ENCODE data around the gene SHISA3.

SHISA3 gene

DNA sequence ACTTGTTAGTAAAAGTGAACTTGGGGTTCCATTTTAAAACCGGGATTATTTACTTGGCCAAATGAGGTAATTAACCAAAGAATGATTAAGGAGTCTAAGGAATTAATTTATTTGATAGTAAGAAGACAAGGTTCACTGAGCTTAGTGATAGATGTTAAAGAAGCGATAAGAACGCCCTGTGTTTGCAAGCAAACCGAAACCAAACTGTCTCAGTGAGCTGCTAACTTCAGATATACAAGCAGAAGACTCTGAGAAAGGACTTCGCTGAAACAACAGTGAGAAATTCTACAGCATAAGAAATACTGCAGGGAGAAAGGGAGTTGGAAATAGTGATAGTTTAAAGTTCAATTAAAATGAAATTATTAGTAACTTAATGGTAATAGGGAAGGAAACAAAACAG is 37.6 kb upstream of the SHISA3 start:
- TF ChIP-seq, protein P1, sequence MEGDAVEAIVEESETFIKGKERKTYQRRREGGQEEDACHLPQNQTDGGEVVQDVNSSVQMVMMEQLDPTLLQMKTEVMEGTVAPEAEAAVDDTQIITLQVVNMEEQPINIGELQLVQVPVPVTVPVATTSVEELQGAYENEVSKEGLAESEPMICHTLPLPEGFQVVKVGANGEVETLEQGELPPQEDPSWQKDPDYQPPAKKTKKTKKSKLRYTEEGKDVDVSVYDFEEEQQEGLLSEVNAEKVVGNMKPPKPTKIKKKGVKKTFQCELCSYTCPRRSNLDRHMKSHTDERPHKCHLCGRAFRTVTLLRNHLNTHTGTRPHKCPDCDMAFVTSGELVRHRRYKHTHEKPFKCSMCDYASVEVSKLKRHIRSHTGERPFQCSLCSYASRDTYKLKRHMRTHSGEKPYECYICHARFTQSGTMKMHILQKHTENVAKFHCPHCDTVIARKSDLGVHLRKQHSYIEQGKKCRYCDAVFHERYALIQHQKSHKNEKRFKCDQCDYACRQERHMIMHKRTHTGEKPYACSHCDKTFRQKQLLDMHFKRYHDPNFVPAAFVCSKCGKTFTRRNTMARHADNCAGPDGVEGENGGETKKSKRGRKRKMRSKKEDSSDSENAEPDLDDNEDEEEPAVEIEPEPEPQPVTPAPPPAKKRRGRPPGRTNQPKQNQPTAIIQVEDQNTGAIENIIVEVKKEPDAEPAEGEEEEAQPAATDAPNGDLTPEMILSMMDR (IDR thresholded peaks at IDR 0.05; ENCODE audit: low read depth, low read length, missing control alignments) = no peak
- H3K4me3 ChIP-seq (replicated peaks; ENCODE audit: low read depth, low read length) = no peak overlapping the region
- DNase-seq (ENCODE audit: extremely low read depth, low read depth) = no peak

DNA sequence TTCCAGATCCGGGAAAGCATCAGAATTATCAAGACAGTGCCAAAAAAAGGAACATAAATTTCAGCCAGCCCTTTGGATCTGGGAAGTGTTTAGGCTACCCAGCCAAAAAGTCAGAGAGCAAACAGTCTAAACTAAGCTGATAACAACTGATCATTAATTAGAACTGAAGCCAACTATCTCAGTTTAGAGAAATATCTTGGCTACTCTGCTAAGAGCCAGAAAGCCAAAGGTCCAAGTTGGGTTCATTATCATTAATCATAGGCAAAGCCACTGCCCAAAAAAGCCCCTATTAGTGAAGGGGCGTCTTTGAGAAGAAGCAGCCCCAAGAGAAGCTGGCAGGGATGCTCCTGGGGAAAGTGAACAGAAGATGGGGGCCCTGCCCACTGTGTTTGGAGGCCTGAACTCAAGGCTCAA is 37.0 kb upstream of the SHISA3 start:
- TF ChIP-seq, protein P1 (IDR thresholded peaks at IDR 0.05; ENCODE audit: low read depth, low read length, missing control alignments) = no peak
- no peak overlapping the region for H3K4me3 ChIP-seq (replicated peaks; ENCODE audit: low read depth, low read length)
- DNase-seq (ENCODE audit: extremely low read depth, low read depth) = no peak

DNA sequence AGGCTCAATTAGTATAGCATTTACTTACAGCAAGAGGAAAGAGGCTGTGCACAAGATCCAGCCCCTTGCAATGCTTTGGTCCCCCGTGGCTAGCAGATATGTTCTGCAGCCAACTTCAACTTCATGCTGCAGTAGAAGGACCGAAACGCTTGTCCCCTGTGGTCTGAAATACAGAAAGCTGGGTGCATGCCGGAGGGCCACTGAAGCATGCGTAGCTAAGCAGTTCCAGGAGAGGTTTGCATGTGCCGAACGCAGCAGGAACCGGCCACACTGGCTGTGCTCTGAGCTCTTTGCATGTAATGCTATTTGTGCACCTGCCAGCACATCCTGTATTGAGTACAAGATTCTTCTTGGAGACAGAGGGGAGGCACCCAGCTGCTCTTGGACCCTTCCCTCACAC is 35.8 kb upstream of the SHISA3 start:
- no peak for DNase-seq (ENCODE audit: extremely low read depth, low read depth)
- TF ChIP-seq, protein P1 (IDR thresholded peaks at IDR 0.05; ENCODE audit: low read depth, low read length, missing control alignments) = no peak
- H3K4me3 ChIP-seq (replicated peaks; ENCODE audit: low read depth, low read length) = no peak overlapping the region

DNA sequence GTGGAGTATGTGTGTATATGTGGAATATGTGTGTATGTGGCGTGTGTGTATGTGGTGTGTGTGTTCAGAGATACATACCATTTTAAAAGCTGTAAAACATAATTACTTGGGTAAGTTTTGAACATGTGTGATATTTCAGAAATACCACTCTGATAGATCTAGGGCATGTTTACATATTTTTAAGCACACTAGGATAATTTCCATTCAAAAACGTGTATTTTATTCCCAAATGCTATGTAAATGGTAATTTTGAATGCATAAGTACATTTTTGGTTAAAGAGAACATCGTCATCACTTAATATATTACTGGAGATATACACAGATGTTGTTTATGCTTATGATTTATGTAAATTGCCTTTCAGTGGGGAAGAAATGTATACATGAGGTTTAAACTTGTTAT is 34.7 kb upstream of the SHISA3 start:
- TF ChIP-seq, protein P1 (IDR thresholded peaks at IDR 0.05; ENCODE audit: low read depth, low read length, missing control alignments) = no peak
- no peak overlapping the region for H3K4me3 ChIP-seq (replicated peaks; ENCODE audit: low read depth, low read length)
- DNase-seq (ENCODE audit: extremely low read depth, low read depth) = no peak

DNA sequence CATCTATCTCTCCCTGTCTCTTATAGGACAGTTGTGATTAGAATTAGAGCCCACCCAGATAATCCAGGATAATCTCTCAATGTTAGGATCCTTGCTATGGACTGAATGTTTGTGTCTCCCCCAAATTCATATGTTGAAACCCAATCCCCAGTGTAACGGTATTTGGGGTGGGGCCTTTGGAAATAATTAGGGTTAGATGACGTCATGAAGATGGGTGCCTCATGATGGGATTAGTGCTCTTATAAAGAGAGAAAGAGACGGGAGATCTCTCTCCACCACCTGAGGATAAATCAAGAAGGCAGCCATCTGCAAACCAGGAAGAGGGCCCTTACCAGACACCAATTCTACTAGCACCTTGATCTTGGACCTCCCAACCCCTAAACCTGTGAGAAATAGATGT is 33.7 kb upstream of the SHISA3 start:
- TF ChIP-seq, protein P1 (IDR thresholded peaks at IDR 0.05; ENCODE audit: low read depth, low read length, missing control alignments) = no peak
- no peak overlapping the region for H3K4me3 ChIP-seq (replicated peaks; ENCODE audit: low read depth, low read length)
- no peak for DNase-seq (ENCODE audit: extremely low read depth, low read depth)

DNA sequence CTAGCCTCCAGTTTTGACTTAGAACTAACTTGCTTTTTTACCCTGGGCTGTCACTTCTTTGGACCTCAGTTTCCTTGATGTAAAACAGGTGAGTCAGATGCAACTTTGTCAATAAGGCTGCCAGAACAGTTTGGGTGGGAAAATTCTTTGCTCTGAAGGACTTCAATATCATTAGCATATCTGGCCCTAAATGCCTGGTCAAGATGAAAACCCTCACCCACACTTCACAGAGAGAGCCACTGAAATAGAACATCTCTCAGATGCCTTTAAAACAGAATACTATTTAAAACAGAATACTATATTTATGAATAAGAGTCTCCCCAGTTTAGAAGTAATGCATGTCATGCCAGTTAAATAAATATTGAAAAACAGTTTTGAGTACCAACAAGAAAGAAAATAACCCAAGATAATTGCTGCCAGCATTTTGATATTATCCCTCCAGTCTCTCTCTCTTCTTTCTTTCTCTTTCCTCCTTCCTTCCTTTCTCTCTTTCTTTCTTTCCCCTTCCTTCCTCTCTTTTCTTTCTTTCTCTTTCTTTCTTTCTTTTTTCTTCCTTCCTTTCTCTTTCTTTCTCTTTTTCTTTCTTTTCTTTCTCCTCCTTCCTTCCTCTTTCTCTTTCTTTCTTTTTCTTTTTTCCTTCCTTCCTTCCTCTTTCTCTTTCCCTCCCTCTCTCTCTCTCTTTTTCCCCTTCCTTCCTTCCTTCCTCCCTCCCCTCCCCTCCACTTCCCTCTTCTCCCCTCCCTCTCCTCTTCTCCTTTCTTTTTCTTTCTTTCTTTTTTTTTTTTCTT is 32.8 kb upstream of the SHISA3 start:
- H3K4me3 ChIP-seq (replicated peaks; ENCODE audit: low read depth, low read length) = no peak overlapping the region
- DNase-seq (ENCODE audit: extremely low read depth, low read depth) = no peak
- TF ChIP-seq, protein P1 (IDR thresholded peaks at IDR 0.05; ENCODE audit: low read depth, low read length, missing control alignments) = no peak

DNA sequence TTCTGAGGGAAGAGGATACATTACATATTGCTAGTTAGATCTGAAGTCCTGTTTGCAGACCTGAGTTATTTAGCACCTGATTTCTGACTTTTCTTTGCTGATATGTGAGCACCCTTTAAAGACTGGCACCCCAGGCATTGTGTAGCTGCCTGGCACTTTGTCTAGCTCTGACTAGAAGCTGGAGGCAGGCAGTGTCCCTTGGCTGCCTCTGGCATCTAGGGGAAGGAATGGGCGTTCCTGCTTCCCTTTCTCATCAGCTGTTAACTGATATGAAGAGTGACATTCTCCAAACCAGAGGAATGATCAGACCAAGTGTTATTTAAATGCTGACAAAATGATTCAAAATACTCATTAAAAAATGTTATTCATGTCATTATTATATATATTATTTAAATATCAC is 30.3 kb upstream of the SHISA3 start:
- no peak overlapping the region for H3K4me3 ChIP-seq (replicated peaks; ENCODE audit: low read depth, low read length)
- TF ChIP-seq, protein P1 (IDR thresholded peaks at IDR 0.05; ENCODE audit: low read depth, low read length, missing control alignments) = no peak
- no peak for DNase-seq (ENCODE audit: extremely low read depth, low read depth)
